Liver (tissue), 9 donors: ENCODE data around the gene RPGR. TPM values are rescaled to one million over a fixed set of nuclear protein-coding genes. Genes with fewer than 3 reads are reported as not detected.

ENCODE experiments used
- DNase-seq: peaks from one replicate; pipeline ENCODE4 v3.0.0-alpha.2; 2017; ENCODE audit warnings: low spot score
- H3K27ac ChIP-seq, 2 donors: one replicate each; pipeline ENCODE4 v1.7.0; 2013; ENCODE audit warnings: inconsistent platforms in 2 of 2, low read length in 2 of 2, control low read depth in 1 of 2, low read depth in 1 of 2, mild to moderate bottlenecking in 1 of 2
- H3K27me3 ChIP-seq, 4 donors: one replicate each; pipeline versions ENCODE4 v1.6.1 to v1.7.0; 2013; ENCODE audit warnings: low read length in 3 of 4, inconsistent platforms in 1 of 4, mild to moderate bottlenecking in 1 of 4, moderate library complexity in 1 of 4; ENCODE audit not compliant: control insufficient read depth in 4 of 4, insufficient read depth in 4 of 4
- H3K36me3 ChIP-seq, 4 donors: one replicate each; pipeline versions ENCODE4 v1.6.1 to v1.7.0; 2013; ENCODE audit warnings: low read length in 3 of 4, mild to moderate bottlenecking in 3 of 4, low read depth in 1 of 4, moderate library complexity in 1 of 4; ENCODE audit not compliant: control insufficient read depth in 4 of 4, insufficient read depth in 3 of 4
- H3K4me1 ChIP-seq, 4 donors: one replicate each; pipeline versions ENCODE4 v1.6.1 to v1.7.0; 2013; ENCODE audit warnings: low read length in 3 of 4, mild to moderate bottlenecking in 3 of 4, moderate library complexity in 1 of 4; ENCODE audit not compliant: control insufficient read depth in 4 of 4, insufficient read depth in 4 of 4
- H3K4me3 ChIP-seq, 3 donors: one replicate each; pipeline versions ENCODE4 v1.6.1 to v1.7.0; 2013; ENCODE audit warnings: low read length in 3 of 3, control low read depth in 1 of 3, low read depth in 1 of 3, mild to moderate bottlenecking in 1 of 3
- H3K9ac ChIP-seq, 2 donors: one replicate each; pipeline ENCODE4 v1.7.0; 2013; ENCODE audit warnings: low read length in 2 of 2, mild to moderate bottlenecking in 2 of 2, moderate library complexity in 2 of 2, control low read depth in 1 of 2, low read depth in 1 of 2
- H3K9me3 ChIP-seq, 4 donors: one replicate each; pipeline versions ENCODE4 v1.6.1 to v1.7.0; 2013; ENCODE audit warnings: low read length in 3 of 4; ENCODE audit not compliant: control insufficient read depth in 4 of 4
- ATF3 ChIP-seq: IDR thresholded peaks from 2 replicates; pipeline ENCODE4 v1.6.1; 2016; ENCODE audit warnings: antibody characterized with exemption
- CTCF ChIP-seq: fragments of 150-350 bp; IDR thresholded peaks from 2 replicates; pipeline ENCODE4 v1.5.1; 2017; ENCODE audit warnings: improper control_type of control experiment, low read depth, low read length; ENCODE audit not compliant: missing input control
- EGR1 ChIP-seq, 2 donors: IDR thresholded peaks; 2 replicates each; pipeline ENCODE4 v1.6.1; 2016 to 2018; ENCODE audit warnings: antibody characterized with exemption in 2 of 2, low read depth in 2 of 2
- FOXA1 ChIP-seq: IDR thresholded peaks from 2 replicates; pipeline ENCODE4 v1.6.1; 2016; ENCODE audit warnings: antibody characterized with exemption
- FOXA2 ChIP-seq: IDR thresholded peaks from 2 replicates; pipeline ENCODE4 v1.6.1; 2016; ENCODE audit warnings: antibody characterized with exemption
- GABPA ChIP-seq, 2 donors: IDR thresholded peaks in 1 of 2; conservative IDR thresholded peaks in 1 of 2; 2 replicates each; pipeline ENCODE4 v1.6.1; 2016; ENCODE audit warnings: antibody characterized with exemption in 2 of 2, mild to moderate bottlenecking in 1 of 2, moderate library complexity in 1 of 2
- HNF4A ChIP-seq, 2 donors: conservative IDR thresholded peaks; 2 replicates each; pipeline ENCODE4 v1.6.1; 2016; ENCODE audit warnings: antibody characterized with exemption in 2 of 2, mild to moderate bottlenecking in 2 of 2
- HNF4G ChIP-seq: IDR thresholded peaks from 2 replicates; pipeline ENCODE4 v1.6.1; 2016; ENCODE audit warnings: antibody characterized with exemption
- JUND ChIP-seq, 2 donors: IDR thresholded peaks; 2 replicates each; pipeline ENCODE4 v1.6.1; 2016; ENCODE audit warnings: antibody characterized with exemption in 2 of 2
- MAX ChIP-seq: IDR thresholded peaks from 2 replicates; pipeline ENCODE4 v1.6.1; 2016; ENCODE audit warnings: antibody characterized with exemption
- NR2F2 ChIP-seq: IDR thresholded peaks from 2 replicates; pipeline ENCODE4 v1.6.1; 2016; ENCODE audit warnings: antibody characterized with exemption
- RAD21 ChIP-seq, 2 donors: IDR thresholded peaks; 2 replicates each; pipeline ENCODE4 v1.6.1; 2016; ENCODE audit warnings: antibody characterized with exemption in 2 of 2, mild to moderate bottlenecking in 2 of 2
- REST ChIP-seq: IDR thresholded peaks from 2 replicates; pipeline ENCODE4 v1.6.1; 2016; ENCODE audit warnings: antibody characterized with exemption, mild to moderate bottlenecking
- RXRA ChIP-seq, 2 donors: IDR thresholded peaks; 2 replicates each; pipeline ENCODE4 v1.6.1; 2017 to 2018; ENCODE audit warnings: antibody characterized with exemption in 2 of 2, mild to moderate bottlenecking in 1 of 2
- SP1 ChIP-seq: IDR thresholded peaks from 2 replicates; pipeline ENCODE4 v1.6.1; 2018; ENCODE audit warnings: antibody characterized with exemption, mild to moderate bottlenecking
- TAF1 ChIP-seq: conservative IDR thresholded peaks from 2 replicates; pipeline ENCODE4 v1.6.1; 2016; ENCODE audit warnings: antibody characterized with exemption, mild to moderate bottlenecking
- YY1 ChIP-seq: IDR thresholded peaks from 2 replicates; pipeline ENCODE4 v1.6.1; 2016; ENCODE audit warnings: antibody characterized with exemption, mild to moderate bottlenecking
- ZBTB33 ChIP-seq: IDR thresholded peaks from 2 replicates; pipeline ENCODE4 v1.6.1; 2016; ENCODE audit warnings: antibody characterized with exemption
- WGBS: extraction: QIAGEN DNeasy Blood & Tissue Kit; methylation state at CpG from one replicate; pipeline ENCODE4 v1.1.7; 2013; 5-methylcytosine and 5-hydroxymethylcytosine counted together
- polyA plus RNA-seq, 2 donors: library from polyadenylated mRNA; stranded (reverse) in 1 of 2; unstranded in 1 of 2; fragments of 200-250 nt in 1 of 2; fragments of >200 nt in 1 of 2; fragmentation: Nextera tagmentation in 1 of 2; extraction: Ambion mirVana in 1 of 2; gene quantifications; one replicate each; pipeline versions ENCODE4 v1.2.1 to v1.2.3, GENCODE V29; 2013 to 2015
- total RNA-seq, 2 donors: library from RNA; depleted of rRNA; stranded (reverse); fragments of >200 nt; gene quantifications; one replicate each; pipeline ENCODE4 v1.2.3, GENCODE V29; 2014
- donor health status: healthy.
- donor health status: healthy.
- donor health status: healthy.
- donor health status: healthy.
- donor health status: healthy.

The RPGR gene
- total RNA-seq (1 to 10 TPM; 3.8 to 7.2 TPM), polyA plus RNA-seq (1 to 10 TPM; 1.7 to 3.2 TPM)

GRCh38 chrX:38327007-38327774 lies at the start of gene RPGR:
Gene RPGR (minus strand): TSS chrX:38327509. CDS start chrX:38327367, 142 bp downstream.
- DNase-seq = peak; percentile 90
- Histone ChIP-seq H3K4me3 (peak within 1 kb of the TSS; percentile 67 to 81 (median 78)), H3K27me3 (no peaks in the 10 kb centered on the region), H3K9ac (peak within 1 kb of the TSS; percentile 53 to 71), H3K36me3 (no peaks in the 10 kb centered on the region), H3K27ac (peak within 1 kb of the TSS; percentile 82 to 83), H3K9me3 (no peaks in the 10 kb centered on the region), H3K4me1 (peaks cover 0 to 5% (median 1%) of the 10 kb centered on the region in 4 donors)
- peak; percentile 24 for TF ChIP-seq SP1
- TF ChIP-seq HNF4A (conservative IDR thresholded peaks at IDR 0.05) = peak in 1 of 2 donors; percentile 5
- TF ChIP-seq YY1 = peak; percentile 39
- TF ChIP-seq EGR1 (IDR thresholded peaks at IDR 0.05; ENCODE audit: low read depth in 2 of 2) = no peak
- no peak for TF ChIP-seq ATF3
- no peak for TF ChIP-seq REST
- TF ChIP-seq RAD21 (IDR thresholded peaks at IDR 0.05) = peak; percentile 79 to 86
- TF ChIP-seq ZBTB33 = peak; percentile 43
- peak; percentile 27 for TF ChIP-seq MAX
- peak in 1 of 2 donors; percentile 10 for TF ChIP-seq RXRA (IDR thresholded peaks at IDR 0.05)
- no peak for TF ChIP-seq FOXA1
- TF ChIP-seq JUND (IDR thresholded peaks at IDR 0.05) = no peak
- no peak for TF ChIP-seq HNF4G
- TF ChIP-seq TAF1 = no peak
- peak; percentile 74 for TF ChIP-seq CTCF
- TF ChIP-seq GABPA (IDR thresholded peaks at IDR 0.05 in 1 of 2, conservative IDR thresholded peaks at IDR 0.05 in 1 of 2) = peak in 1 of 2 donors; percentile 84
- TF ChIP-seq NR2F2 = no peak
- no peak for TF ChIP-seq FOXA2
- under 1% methylated on average over 67 of the region's 67 CpGs for WGBS
